Mammary epithelial cell (primary cell): ENCODE results near the gene GALNT2.

Experiments
- EZH2 ChIP-seq: IDR thresholded peaks from 2 replicates; pipeline ENCODE4 v1.6.1; 2012; ENCODE audit warnings: low read length, inconsistent platforms, borderline replicate concordance
- TF ChIP-seq, protein P1 (sequence below), 2 donors: IDR thresholded peaks in 1 of 2; conservative IDR thresholded peaks in 1 of 2; 2 replicates each; pipeline ENCODE4 v1.5.1; 2011 to 2012; ENCODE audit warnings: inconsistent platforms in 2 of 2, low read length in 2 of 2, mild to moderate bottlenecking in 2 of 2, control low read depth in 1 of 2, low read depth in 1 of 2; ENCODE audit not compliant: insufficient read depth in 1 of 2; ENCODE audit errors: extremely low read depth in 1 of 2

GRCh38 chr1:230068621-230068873 lies 1.5 kb downstream of the GALNT2 start:
- no peak for TF ChIP-seq EZH2
- TF ChIP-seq, protein P1, sequence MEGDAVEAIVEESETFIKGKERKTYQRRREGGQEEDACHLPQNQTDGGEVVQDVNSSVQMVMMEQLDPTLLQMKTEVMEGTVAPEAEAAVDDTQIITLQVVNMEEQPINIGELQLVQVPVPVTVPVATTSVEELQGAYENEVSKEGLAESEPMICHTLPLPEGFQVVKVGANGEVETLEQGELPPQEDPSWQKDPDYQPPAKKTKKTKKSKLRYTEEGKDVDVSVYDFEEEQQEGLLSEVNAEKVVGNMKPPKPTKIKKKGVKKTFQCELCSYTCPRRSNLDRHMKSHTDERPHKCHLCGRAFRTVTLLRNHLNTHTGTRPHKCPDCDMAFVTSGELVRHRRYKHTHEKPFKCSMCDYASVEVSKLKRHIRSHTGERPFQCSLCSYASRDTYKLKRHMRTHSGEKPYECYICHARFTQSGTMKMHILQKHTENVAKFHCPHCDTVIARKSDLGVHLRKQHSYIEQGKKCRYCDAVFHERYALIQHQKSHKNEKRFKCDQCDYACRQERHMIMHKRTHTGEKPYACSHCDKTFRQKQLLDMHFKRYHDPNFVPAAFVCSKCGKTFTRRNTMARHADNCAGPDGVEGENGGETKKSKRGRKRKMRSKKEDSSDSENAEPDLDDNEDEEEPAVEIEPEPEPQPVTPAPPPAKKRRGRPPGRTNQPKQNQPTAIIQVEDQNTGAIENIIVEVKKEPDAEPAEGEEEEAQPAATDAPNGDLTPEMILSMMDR (conservative IDR thresholded peaks at IDR 0.05 in 1 of 2, IDR thresholded peaks at IDR 0.05 in 1 of 2; ENCODE audit: extremely low read depth in 1 of 2, insufficient read depth in 1 of 2, low read depth in 1 of 2, low read length in 2 of 2) = no peak
